ENCODE results near the gene TNFSF11.

Gene TNFSF11

GRCh38 chr13:42656161-42656560 lies 82.2 kb downstream of the TNFSF11 start:
- DNase-seq = no peak

- DNase-seq = no peak
These were observed 83.0 kb downstream of the TNFSF11 start for GRCh38 chr13:42656958-42657357.
